Skeletal muscle tissue (tissue), 4 donors: ENCODE data around the gene LONRF3. TPM values are rescaled to one million over a fixed set of nuclear protein-coding genes. Genes with fewer than 3 reads are reported as not detected.

Experiments
- H3K27ac ChIP-seq: one replicate; pipeline ENCODE4 v1.7.0; 2013; ENCODE audit warnings: mild to moderate bottlenecking, low read depth, low read length, inconsistent platforms
- H3K27me3 ChIP-seq, 3 donors: one replicate each; pipeline ENCODE4 v1.7.0; 2013; ENCODE audit warnings: low read length in 3 of 3; ENCODE audit not compliant: control insufficient read depth in 3 of 3, insufficient read depth in 3 of 3
- H3K36me3 ChIP-seq, 3 donors: one replicate each; pipeline ENCODE4 v1.7.0; 2013; ENCODE audit warnings: low read length in 3 of 3; ENCODE audit not compliant: control insufficient read depth in 3 of 3, insufficient read depth in 3 of 3
- H3K4me1 ChIP-seq, 3 donors: one replicate each; pipeline ENCODE4 v1.7.0; 2013; ENCODE audit warnings: low read length in 3 of 3, mild to moderate bottlenecking in 3 of 3; ENCODE audit not compliant: control insufficient read depth in 3 of 3, insufficient read depth in 3 of 3
- H3K4me3 ChIP-seq, 3 donors: one replicate each; pipeline ENCODE4 v1.7.0; 2013; ENCODE audit warnings: low read length in 3 of 3
- H3K9ac ChIP-seq, 3 donors: one replicate each; pipeline ENCODE4 v1.7.0; 2013; ENCODE audit warnings: low read length in 3 of 3, mild to moderate bottlenecking in 3 of 3, moderate library complexity in 2 of 3, low read depth in 1 of 3
- H3K9me3 ChIP-seq, 3 donors: one replicate each; pipeline ENCODE4 v1.7.0; 2013; ENCODE audit warnings: low read length in 3 of 3; ENCODE audit not compliant: control insufficient read depth in 3 of 3
- total RNA-seq: library from RNA; depleted of rRNA; stranded (reverse); fragments of >200 nt; gene quantifications from one replicate; pipeline ENCODE4 v1.2.3, GENCODE V29; 2014
- donor health status: Osteomylitis.

The LONRF3 gene
- 3.7 TPM for total RNA-seq

- Histone ChIP-seq H3K27me3 (peaks cover 0 to 3% (median 3%) of the 10 kb centered on the region in 3 donors), H3K9ac (peak within 1 kb of the TSS; percentile 68 to 89 (median 81)), H3K36me3 (no peaks in the 10 kb centered on the region), H3K9me3 (no peaks in the 10 kb centered on the region), H3K4me3 (peak within 1 kb of the TSS; percentile 75 to 80 (median 79)), H3K27ac (peak within 1 kb of the TSS; percentile 92), H3K4me1 (peaks cover 2 to 13% (median 8%) of the 10 kb centered on the region in 3 donors)
These were observed at the start of gene LONRF3 for GRCh38 chrX:118974088-118974907. Gene LONRF3 (plus strand): TSS chrX:118974618. CDS start chrX:118974781, 163 bp downstream.

- Histone ChIP-seq H3K4me1 (no peaks in the 10 kb centered on the region), H3K36me3 (no peaks in the 10 kb centered on the region), H3K27ac (no peak overlapping the region), H3K27me3 (no peaks in the 10 kb centered on the region), H3K4me3 (no peak overlapping the region), H3K9me3 (no peaks in the 10 kb centered on the region), H3K9ac (no peak overlapping the region)
These were observed 46.3 kb upstream of the LONRF3 start for GRCh38 chrX:118928151-118928550.

DNA sequence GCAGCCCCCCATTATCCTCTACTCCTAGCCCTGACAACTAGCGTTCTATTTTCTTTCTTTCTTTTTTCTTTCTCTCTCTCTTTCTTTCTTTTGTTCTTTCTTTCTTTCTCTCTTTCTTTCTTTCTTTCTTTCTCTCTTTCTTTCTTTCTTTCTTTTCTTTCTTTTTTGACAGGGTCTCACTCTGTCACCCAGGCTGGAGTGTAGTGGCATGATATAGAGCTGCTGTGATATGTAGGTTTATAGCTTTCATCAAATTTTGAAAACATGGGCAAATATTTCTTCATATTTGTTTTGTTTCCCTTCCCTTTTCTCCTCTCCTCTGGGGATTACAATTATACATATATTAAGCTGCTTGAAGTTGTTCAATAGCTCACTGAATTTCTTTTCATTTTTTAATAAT, 39.1 kb upstream of the LONRF3 start:
- Histone ChIP-seq H3K9ac (no peak overlapping the region), H3K27me3 (no peaks in the 10 kb centered on the region), H3K4me1 (no peaks in the 10 kb centered on the region), H3K4me3 (no peak overlapping the region), H3K36me3 (no peaks in the 10 kb centered on the region), H3K9me3 (no peaks in the 10 kb centered on the region), H3K27ac (no peak overlapping the region)

DNA sequence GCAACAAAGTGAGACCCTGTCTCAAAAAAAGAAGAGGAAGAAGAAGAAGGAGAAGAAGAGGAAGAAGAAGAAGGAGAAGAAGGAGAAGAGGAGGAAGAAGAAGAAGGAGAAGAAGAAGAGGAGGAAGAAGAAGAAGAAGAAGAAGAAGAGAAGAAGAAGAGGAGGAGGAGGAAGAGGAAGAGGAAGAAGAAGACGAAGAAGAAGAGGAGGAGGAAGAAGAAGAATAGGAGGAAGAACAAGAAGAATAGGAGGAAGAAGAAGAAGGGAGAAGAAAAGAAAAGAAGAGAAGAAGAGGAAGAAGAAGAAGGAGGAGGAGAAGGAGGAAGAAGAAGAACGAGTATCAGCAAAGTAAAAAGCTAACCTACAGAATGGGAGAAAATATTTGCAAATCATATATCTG, 33.3 kb upstream of the LONRF3 start:
- Histone ChIP-seq H3K27ac (no peak overlapping the region), H3K36me3 (no peaks in the 10 kb centered on the region), H3K4me1 (no peaks in the 10 kb centered on the region), H3K9me3 (no peaks in the 10 kb centered on the region), H3K9ac (no peak overlapping the region), H3K27me3 (no peaks in the 10 kb centered on the region), H3K4me3 (no peak overlapping the region)

GRCh38 chrX:118943102-118943501, 31.3 kb upstream of the LONRF3 start:
- H3K4me1 ChIP-seq, result peaks cover 0 to 5% (median 4%) of the 10 kb centered on the region in 3 donors

DNA sequence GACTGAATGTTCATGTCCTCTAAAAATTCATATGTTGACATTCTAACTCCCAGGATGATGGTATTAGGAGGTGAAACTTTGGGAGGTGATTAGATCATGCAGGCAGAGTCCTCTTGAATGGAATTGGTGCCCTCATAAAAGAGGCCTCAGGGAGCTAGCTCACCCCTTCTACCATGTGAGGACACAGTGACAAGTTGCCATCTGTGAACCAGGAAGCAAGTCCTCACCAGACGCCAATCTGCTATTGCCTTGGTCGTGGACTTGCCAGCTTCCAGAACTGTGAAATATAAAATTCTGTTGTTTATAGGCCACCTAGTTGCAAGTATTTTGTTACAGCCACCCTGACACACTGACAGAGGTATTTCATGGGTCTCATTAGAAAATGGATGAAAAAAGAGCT, 28.5 kb upstream of the LONRF3 start:
- Histone ChIP-seq H3K27ac (no peak overlapping the region), H3K27me3 (no peaks in the 10 kb centered on the region), H3K4me3 (no peak overlapping the region), H3K9ac (no peak overlapping the region), H3K36me3 (no peaks in the 10 kb centered on the region), H3K4me1 (peaks cover 0 to 5% (median 4%) of the 10 kb centered on the region in 3 donors), H3K9me3 (no peaks in the 10 kb centered on the region)

More at GRCh38 chrX:118943102-118943501, 31.3 kb upstream of the LONRF3 start:
- no peak overlapping the region for H3K27ac ChIP-seq
- no peaks in the 10 kb centered on the region for H3K9me3 ChIP-seq
- no peak overlapping the region for H3K9ac ChIP-seq
- no peaks in the 10 kb centered on the region for H3K27me3 ChIP-seq
- no peak overlapping the region for H3K4me3 ChIP-seq
- H3K36me3 ChIP-seq, result no peaks in the 10 kb centered on the region

- no peaks in the 10 kb centered on the region for H3K9me3 ChIP-seq
- H3K4me3 ChIP-seq, result no peak overlapping the region
- H3K27me3 ChIP-seq, result no peaks in the 10 kb centered on the region
- peaks cover 0 to 5% (median 4%) of the 10 kb centered on the region in 3 donors for H3K4me1 ChIP-seq
- no peak overlapping the region for H3K9ac ChIP-seq
- no peak overlapping the region for H3K27ac ChIP-seq
- no peaks in the 10 kb centered on the region for H3K36me3 ChIP-seq
These were observed 26.1 kb upstream of the LONRF3 start for GRCh38 chrX:118948270-118948669.

GRCh38 chrX:118961866-118962560, 12.4 kb upstream of the LONRF3 start:
- Histone ChIP-seq H3K9me3 (no peaks in the 10 kb centered on the region), H3K9ac (no peak overlapping the region), H3K4me3 (no peak overlapping the region), H3K36me3 (no peaks in the 10 kb centered on the region), H3K4me1 (no peaks in the 10 kb centered on the region), H3K27ac (no peak overlapping the region), H3K27me3 (no peaks in the 10 kb centered on the region)

DNA sequence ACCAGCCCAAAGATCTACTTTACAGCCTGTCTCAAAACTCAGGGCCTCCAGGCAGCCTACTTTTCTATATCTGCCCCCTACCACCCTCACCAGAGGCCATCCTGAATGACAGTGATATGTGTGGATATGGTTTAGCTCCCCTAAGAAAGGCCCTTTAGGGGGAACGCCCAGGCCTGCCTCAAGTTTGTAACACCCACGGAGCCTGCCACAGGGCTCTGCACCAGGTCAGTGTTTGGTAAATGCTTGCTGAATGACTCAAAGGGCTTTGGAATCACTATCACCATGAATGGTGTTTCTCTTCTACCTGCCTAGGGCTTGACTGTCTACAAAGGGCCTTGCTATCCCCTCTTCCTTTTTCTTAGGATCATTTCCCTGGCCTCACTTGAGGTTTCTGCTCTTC, 11.3 kb upstream of the LONRF3 start:
- Histone ChIP-seq H3K36me3 (no peaks in the 10 kb centered on the region), H3K27me3 (no peaks in the 10 kb centered on the region), H3K9me3 (no peaks in the 10 kb centered on the region), H3K9ac (no peak overlapping the region), H3K27ac (no peak overlapping the region), H3K4me1 (no peaks in the 10 kb centered on the region), H3K4me3 (no peak overlapping the region)

- no peaks in the 10 kb centered on the region for H3K4me1 ChIP-seq
- H3K27ac ChIP-seq, result no peak overlapping the region
- no peak overlapping the region for H3K4me3 ChIP-seq
- H3K27me3 ChIP-seq, result no peaks in the 10 kb centered on the region
- no peaks in the 10 kb centered on the region for H3K36me3 ChIP-seq
- no peaks in the 10 kb centered on the region for H3K9me3 ChIP-seq
- H3K9ac ChIP-seq, result no peak overlapping the region
These were observed 10.2 kb upstream of the LONRF3 start for GRCh38 chrX:118964252-118964651.
